K562 (cell line): ENCODE measurements around the gene SRSF9. TPM values are rescaled to one million over a fixed set of nuclear protein-coding genes. Genes with fewer than 3 reads are reported as not detected.

Source experiments
- ATAC-seq: fragments of 200-7000 bp; cut with Tn5 transposase; 3 replicates; pipeline ENCODE4 v1.9.1; 2020; ENCODE audit warnings: moderate library complexity
- BruUV-seq: library from RNA; stranded (reverse); fragments of 400-500 nt; replicated peaks from 2 replicates; lab custom pipeline; 2021; lab: Mats Ljungman, UMichigan
- CTCF ChIA-PET: fragments of 300-600 bp; formaldehyde crosslinking; extraction: SDS; loops from one replicate; lab custom pipeline; 2021; ENCODE audit warnings: low intra/inter-chr PET ratio; lab: Yijun Ruan, JAX
- POLR2A ChIA-PET: fragments of 300-600, 350-650 bp; sonication (Branson Sonifier 250); formaldehyde crosslinking; extraction: SDS; loops from one replicate; lab custom pipeline; 2021; ENCODE audit warnings: antibody characterized with exemption, inconsistent platforms; lab: Yijun Ruan, JAX
- DNase-seq, 4 experiments: peaks; one replicate each; pipeline versions ENCODE4 v3.0.0 to v3.0.0-alpha.2; 2011 to 2018; ENCODE audit warnings: low spot score in 3 of 4, mixed read lengths in 3 of 4; ENCODE audit errors: extremely low read depth in 1 of 4
- FAIRE-seq: peaks from 2 replicates; lab custom pipeline; 2011; peaks lifted over from hg19 to GRCh38; lab: Jason Lieb, UNC
- H2AFZ ChIP-seq: 2 replicates; pipeline ENCODE4 v1.6.0; 2011; ENCODE audit warnings: low read depth, low read length, control low read depth, inconsistent platforms
- H3K27ac ChIP-seq: fragments of 200-600 bp; 3 replicates; pipeline ENCODE4 v1.8.0; 2011; ENCODE audit warnings: low read depth, mild to moderate bottlenecking, control low read depth, inconsistent platforms, low read length, moderate library complexity, mixed read lengths; ENCODE audit errors: extremely low read depth
- H3K27me3 ChIP-seq, 2 experiments: fragments of 300-600 bp in 1 of 2; 2 replicates in 1 of 2; 3 replicates in 1 of 2; pipeline versions ENCODE4 v1.6.0 to v1.8.0; 2011; ENCODE audit warnings: inconsistent platforms in 2 of 2, low read length in 2 of 2, mild to moderate bottlenecking in 1 of 2, mixed read lengths in 1 of 2, moderate library complexity in 1 of 2; ENCODE audit not compliant: control insufficient read depth in 2 of 2, insufficient read depth in 2 of 2
- H3K36me3 ChIP-seq: fragments of 300-600 bp; 3 replicates; pipeline ENCODE4 v1.8.0; 2011; ENCODE audit warnings: mild to moderate bottlenecking, low read length, inconsistent platforms; ENCODE audit not compliant: control insufficient read depth, insufficient read depth
- H3K4me1 ChIP-seq, 2 experiments: fragments of 200-600 bp in 1 of 2; replicated peaks in 1 of 2; 2 replicates in 1 of 2; 3 replicates in 1 of 2; pipeline versions ENCODE4 v1.5.1 to v1.8.0; 2011; ENCODE audit warnings: inconsistent platforms in 2 of 2, low read length in 2 of 2, mild to moderate bottlenecking in 1 of 2, mixed read lengths in 1 of 2, moderate library complexity in 1 of 2; ENCODE audit not compliant: control insufficient read depth in 2 of 2, insufficient read depth in 2 of 2
- H3K4me2 ChIP-seq: 2 replicates; pipeline ENCODE4 v1.6.1; 2011; ENCODE audit warnings: low read length, control low read depth, inconsistent platforms, mixed read lengths; ENCODE audit not compliant: insufficient read depth
- H3K4me3 ChIP-seq: fragments of 200-600 bp; sonication (generic), shearing (Covaris generic); 2 replicates; pipeline ENCODE4 v1.5.1; 2016; ENCODE audit warnings: control low read depth, inconsistent platforms
- H3K79me2 ChIP-seq: fragments of 200-600 bp; 3 replicates; pipeline ENCODE4 v1.8.0; 2011; ENCODE audit warnings: low read length, inconsistent platforms; ENCODE audit not compliant: control insufficient read depth, insufficient read depth
- H3K9ac ChIP-seq, 2 experiments: 2 replicates each; pipeline versions ENCODE4 v1.6.0 to v1.6.1; 2011; ENCODE audit warnings: low read depth in 2 of 2, low read length in 2 of 2, control low read depth in 1 of 2, inconsistent platforms in 1 of 2, mild to moderate bottlenecking in 1 of 2, mixed read lengths in 1 of 2; ENCODE audit not compliant: insufficient read depth in 1 of 2
- H3K9me1 ChIP-seq: one replicate; pipeline ENCODE4 v1.6.0; 2011; ENCODE audit warnings: inconsistent platforms, mild to moderate bottlenecking, low read length, moderate library complexity; ENCODE audit not compliant: control insufficient read depth, insufficient read depth
- H3K9me3 ChIP-seq: replicated peaks from 2 replicates; pipeline ENCODE4 v1.5.1; 2011; ENCODE audit warnings: low read depth, low read length, inconsistent platforms; ENCODE audit not compliant: control insufficient read depth, insufficient read depth
- H4K20me1 ChIP-seq: replicated peaks from 2 replicates; pipeline ENCODE4 v1.6.1; 2011; ENCODE audit warnings: low read length, inconsistent platforms, mixed read lengths; ENCODE audit not compliant: control insufficient read depth, insufficient read depth
- NR0B1 ChIP-seq: fragments of 450-650 bp; IDR thresholded peaks from one replicate; pipeline ENCODE4 v1.6.1; 2018; ENCODE audit warnings: mild to moderate bottlenecking, moderate library complexity; ENCODE audit not compliant: partially characterized antibody
- POLR2AphosphoS5 ChIP-seq: IDR thresholded peaks from 2 replicates; pipeline ENCODE4 v1.6.1; 2011; ENCODE audit warnings: mild to moderate bottlenecking, low read depth, low read length, moderate library complexity; ENCODE audit not compliant: control insufficient read depth, insufficient read depth
- SAP30 ChIP-seq: fragments of 200-600 bp; sonication (generic); IDR thresholded peaks from 2 replicates; pipeline ENCODE4 v1.6.1; 2012; ENCODE audit warnings: borderline replicate concordance, low read depth, mild to moderate bottlenecking, moderate library complexity, low read length, control low read depth, inconsistent platforms; ENCODE audit not compliant: insufficient read depth, poor library complexity, severe bottlenecking
- THAP7 ChIP-seq: fragments of 250-450 bp; sonication (Bioruptor Pico); IDR thresholded peaks from 2 replicates; pipeline ENCODE4 v1.5.0; 2021
- TSHZ1 ChIP-seq: fragments of 250-450 bp; sonication (Bioruptor Pico); IDR thresholded peaks from 2 replicates; pipeline ENCODE4 v1.4.0; 2020; ENCODE audit warnings: mild to moderate bottlenecking, moderate library complexity
- ZBTB12 ChIP-seq: fragments of 250-450 bp; sonication (Bioruptor Pico); IDR thresholded peaks from 2 replicates; pipeline ENCODE4 v1.4.0; 2020
- ZNF184 ChIP-seq: sonication (generic); formaldehyde crosslinking; IDR thresholded peaks from 2 replicates; pipeline ENCODE4 v1.5.0; 2020; ENCODE audit warnings: missing genetic modification reagents
- ZNF76 ChIP-seq: fragments of 250-450 bp; sonication (Bioruptor Pico); IDR thresholded peaks from 2 replicates; pipeline ENCODE4 v1.4.0; 2020; ENCODE audit warnings: mild to moderate bottlenecking, moderate library complexity, borderline replicate concordance
- WGBS: fragments of 100-300 bp; shearing (Covaris generic); methylation state at CpG from one replicate; pipeline ENCODE4 v1.1.6; 2016; ENCODE audit warnings: low coverage, mixed read lengths; ENCODE audit not compliant: insufficient coverage; ENCODE audit errors: missing lambda C conversion rate; 5-methylcytosine and 5-hydroxymethylcytosine counted together
- in situ Hi-C: fragments of 300-500 bp; cut with MboI; formaldehyde crosslinking; loops from 4 replicates; pipeline ENCODE4 v1.15.0; 2018; ENCODE audit warnings: inconsistent platforms, mixed read lengths
- intact Hi-C: fragments of 100-400 bp; cut with micrococcal nuclease; formaldehyde crosslinking; loops from 2 replicates; pipeline ENCODE4 v1.14.2; 2022
- polyA plus RNA-seq, 8 experiments: library from polyadenylated mRNA; depleted of rRNA in 4 of 8; stranded (reverse) in 5 of 8; unstranded in 3 of 8; fragments of >200 nt; fragmentation: Nextera tagmentation in 2 of 8; fragmentation: Illumina TruSeq in 1 of 8; extraction: Ambion mirVana in 2 of 8; extraction: Trizol in 1 of 8; gene quantifications; 2 replicates each; pipeline versions ENCODE4 v1.2.1 to v1.2.3, GENCODE V29; 2011 to 2014; ENCODE audit warnings: inconsistent platforms in 1 of 8, missing spikeins in 1 of 8
- total RNA-seq, 7 experiments: library from RNA; depleted of rRNA in 6 of 7; stranded (reverse); fragments of >200 nt in 6 of 7; fragmentation: Illumina TruSeq in 2 of 7; extraction: Trizol in 2 of 7; gene quantifications; 2 replicates each; pipeline versions ENCODE4 v1.2.1 to v1.2.3, GENCODE V29; 2011 to 2021; ENCODE audit warnings: low replicate concordance in 1 of 7

The SRSF9 gene
- total and polyA plus RNA-seq, 9 of the 15 experiments (the other 6 are each of a cell fraction or from before 2014, with no cell fraction given) = 40.3 to 291 (median 230) TPM

- TF ChIP-seq SAP30 = peak; percentile 56
- TF ChIP-seq NR0B1 = no peak
- 0 out of 2 replicates have a peak, but pooled peaks have one; percentile 6 for TF ChIP-seq ZBTB12 (CRISPR knock-in tag)
- TF ChIP-seq, all 486 proteins: peak for 29
Observed at GRCh38 chr12:120468325-120468820, 1.2 kb downstream of the SRSF9 start (continued).

- DNase-seq (no peak), FAIRE-seq (no peak), ATAC-seq (no peak)
- H3K27ac ChIP-seq = no peak overlapping the region
- H2AFZ ChIP-seq = no peak overlapping the region
- ChIA-PET CTCF (interaction anchor here (1.1 to 2.2 kb wide), 2 partner anchors 111 to 239 kb away, joined by 6 to 11 read pairs; no protein-coding TSS in a partner anchor), POLR2A (interaction anchor here (1.0 to 3.5 kb wide), 5 partner anchors 11 to 175 kb away, joined by 3 to 16 read pairs (median 12); partner anchors contain the start of genes RNU4-1 and RNU4-2)
- H3K9ac ChIP-seq = peak overlapping the region in 1 of 2 experiments; percentile 77; a peak in 2 of 4 replicates
- H4K20me1 ChIP-seq = peaks cover 34% of the 10 kb centered on the region
- no peaks in the 10 kb centered on the region for H3K9me1 ChIP-seq
- in situ Hi-C loops (no loop called here), intact Hi-C loops (loop anchor here (5.0 kb wide), 1 partner anchor 115 kb away; the partner anchor contains the start of gene POP5)
- no peak overlapping the region for H3K4me3 ChIP-seq
- no TSS peak for BruUV-seq
- WGBS = 96% methylated on average over 6 of the region's 6 CpGs
- no peak overlapping the region for H3K4me2 ChIP-seq
- H3K36me3 ChIP-seq = peaks cover 60% of the 10 kb centered on the region
- peaks cover 10 to 23% of the 10 kb centered on the region in 2 experiments for H3K4me1 ChIP-seq
- H3K9me3 ChIP-seq = no peaks in the 10 kb centered on the region
- H3K27me3 ChIP-seq = no peaks in the 10 kb centered on the region
- peaks cover 86% of the 10 kb centered on the region for H3K79me2 ChIP-seq
- TF ChIP-seq ZNF184 (CRISPR knock-in tag) (no peak), THAP7 (no peak), TSHZ1 (CRISPR knock-in tag) (no peak), ZNF76 (CRISPR knock-in tag) (no peak), POLR2AphosphoS5 (no peak)
Observed at GRCh38 chr12:120467439-120467838, 2.1 kb downstream of the SRSF9 start.
